Chondrocyte (in vitro differentiated cells): ENCODE data around the gene SLC38A2. TPM values are rescaled to one million over a fixed set of nuclear protein-coding genes. Genes with fewer than 3 reads are reported as not detected.
"Not testable (repeated sequence)": the region's sequence is repeated elsewhere in the genome, so short reads cannot be mapped to it uniquely, and the experiment has no call there.

Source experiments
- DNase-seq: peaks from one replicate; pipeline ENCODE4 v3.0.0; 2021; ENCODE audit warnings: mixed read lengths, low spot score
- H3K27ac Mint-ChIP-seq: one replicate; pipeline ENCODE4 v1.8.0; 2021; ENCODE audit warnings: mild to moderate bottlenecking, moderate library complexity, mixed read lengths; ENCODE audit not compliant: unreplicated experiment
- H3K27me3 Mint-ChIP-seq: 2 replicates; pipeline ENCODE4 v1.8.0; 2021; ENCODE audit warnings: low read depth, mixed read lengths
- H3K36me3 Mint-ChIP-seq: 2 replicates; pipeline ENCODE4 v1.8.0; 2021; ENCODE audit warnings: low read depth, mixed read lengths
- H3K4me1 Mint-ChIP-seq: 2 replicates; pipeline ENCODE4 v1.8.0; 2021; ENCODE audit warnings: low read depth, mild to moderate bottlenecking, mixed read lengths
- H3K4me3 Mint-ChIP-seq: one replicate; pipeline ENCODE4 v1.8.0; 2021; ENCODE audit warnings: mild to moderate bottlenecking, moderate library complexity, mixed read lengths; ENCODE audit not compliant: unreplicated experiment
- H3K9me3 Mint-ChIP-seq: 2 replicates; pipeline ENCODE4 v1.8.0; 2021; ENCODE audit warnings: low read depth, mixed read lengths
- total RNA-seq: library from RNA; stranded (reverse); gene quantifications from 3 replicates; pipeline ENCODE4 v1.2.1, GENCODE V29; 2021
- TF ChIP-seq, protein P1 (sequence below): fragments of 200-600 bp; sonication (generic); IDR thresholded peaks from 2 replicates; pipeline ENCODE4 v1.5.0; 2021; ENCODE audit warnings: antibody characterized with exemption, mild to moderate bottlenecking, moderate library complexity

SLC38A2 gene
- total RNA-seq, 1 donor from 2014 or later, result 596 TPM

DNA sequence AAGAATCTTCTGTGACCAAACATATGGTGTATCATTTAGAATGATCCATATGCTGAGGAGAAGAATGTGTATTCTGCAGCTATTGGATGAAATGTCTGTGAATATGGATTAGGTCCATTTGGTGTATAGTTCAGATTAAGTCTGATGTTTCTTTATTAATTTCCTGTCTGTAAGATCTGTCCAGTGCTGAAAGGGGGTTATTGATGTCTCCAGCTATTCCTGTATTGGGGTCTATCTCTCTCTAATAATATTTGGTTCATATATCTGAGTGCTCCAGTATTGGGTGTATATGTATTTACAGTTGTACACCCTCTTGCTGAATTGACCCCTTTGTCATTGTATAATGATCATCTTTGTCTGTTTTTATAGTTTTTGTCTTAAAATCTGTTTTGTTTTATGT lies 33.5 kb downstream of the SLC38A2 start:
- peaks cover 2% of the 10 kb centered on the region for H3K36me3 Mint-ChIP-seq
- H3K27me3 Mint-ChIP-seq, result no peaks in the 10 kb centered on the region
- TF ChIP-seq, protein P1, sequence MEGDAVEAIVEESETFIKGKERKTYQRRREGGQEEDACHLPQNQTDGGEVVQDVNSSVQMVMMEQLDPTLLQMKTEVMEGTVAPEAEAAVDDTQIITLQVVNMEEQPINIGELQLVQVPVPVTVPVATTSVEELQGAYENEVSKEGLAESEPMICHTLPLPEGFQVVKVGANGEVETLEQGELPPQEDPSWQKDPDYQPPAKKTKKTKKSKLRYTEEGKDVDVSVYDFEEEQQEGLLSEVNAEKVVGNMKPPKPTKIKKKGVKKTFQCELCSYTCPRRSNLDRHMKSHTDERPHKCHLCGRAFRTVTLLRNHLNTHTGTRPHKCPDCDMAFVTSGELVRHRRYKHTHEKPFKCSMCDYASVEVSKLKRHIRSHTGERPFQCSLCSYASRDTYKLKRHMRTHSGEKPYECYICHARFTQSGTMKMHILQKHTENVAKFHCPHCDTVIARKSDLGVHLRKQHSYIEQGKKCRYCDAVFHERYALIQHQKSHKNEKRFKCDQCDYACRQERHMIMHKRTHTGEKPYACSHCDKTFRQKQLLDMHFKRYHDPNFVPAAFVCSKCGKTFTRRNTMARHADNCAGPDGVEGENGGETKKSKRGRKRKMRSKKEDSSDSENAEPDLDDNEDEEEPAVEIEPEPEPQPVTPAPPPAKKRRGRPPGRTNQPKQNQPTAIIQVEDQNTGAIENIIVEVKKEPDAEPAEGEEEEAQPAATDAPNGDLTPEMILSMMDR, result no peak
- peaks cover 12% of the 10 kb centered on the region for H3K9me3 Mint-ChIP-seq
- H3K4me1 Mint-ChIP-seq, result peaks cover 14% of the 10 kb centered on the region
- DNase-seq, result no peak
- H3K27ac Mint-ChIP-seq, result no peak overlapping the region
- no peak overlapping the region for H3K4me3 Mint-ChIP-seq

DNA sequence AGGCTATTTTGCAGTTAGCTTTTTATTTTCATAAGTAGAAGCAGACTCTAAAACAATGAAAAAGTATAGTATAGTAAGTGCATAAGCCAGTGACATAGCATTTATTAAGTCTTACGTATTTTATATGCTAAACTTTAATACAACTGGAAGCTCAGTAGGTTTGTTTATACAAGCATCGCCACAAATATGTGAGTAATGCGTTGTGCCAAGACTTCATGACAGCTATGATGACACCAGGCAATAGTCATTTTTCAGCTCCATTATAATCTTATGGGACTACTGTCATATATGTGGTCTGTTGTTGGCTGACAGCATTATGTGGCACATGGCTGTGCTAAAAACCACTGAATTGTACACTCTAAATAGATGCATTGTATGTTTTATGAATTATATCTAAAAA lies 40.3 kb downstream of the SLC38A2 start:
- H3K9me3 Mint-ChIP-seq, result peaks cover 18% of the 10 kb centered on the region
- peaks cover 4% of the 10 kb centered on the region for H3K4me1 Mint-ChIP-seq
- peak overlapping the region; percentile 8 for H3K27ac Mint-ChIP-seq
- DNase-seq, result no peak
- H3K36me3 Mint-ChIP-seq, result peaks cover 2% of the 10 kb centered on the region
- TF ChIP-seq, protein P1, result no peak
- H3K27me3 Mint-ChIP-seq, result no peaks in the 10 kb centered on the region
- no peak overlapping the region for H3K4me3 Mint-ChIP-seq

DNA sequence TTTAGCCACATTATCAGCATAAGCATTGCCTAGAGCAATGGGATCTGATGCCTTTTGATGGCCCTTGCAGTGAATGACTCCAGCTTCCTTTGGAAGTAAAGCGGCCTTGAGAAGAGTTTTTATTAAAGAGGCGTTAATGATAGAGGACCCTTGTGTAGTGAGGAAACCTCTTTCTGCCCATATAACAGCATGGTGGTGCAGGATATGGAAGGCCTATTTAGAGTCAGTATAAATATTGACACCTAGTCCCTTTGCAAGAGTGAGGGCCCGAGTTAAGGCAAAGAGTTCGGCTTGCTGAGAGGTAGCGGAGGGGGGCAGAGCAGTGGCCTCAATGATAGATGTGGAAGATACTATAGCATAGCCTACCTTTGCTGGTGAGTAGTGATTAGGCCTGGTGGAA lies 47.5 kb downstream of the SLC38A2 start:
- not testable (repeated sequence) for H3K36me3 Mint-ChIP-seq, H3K4me1 Mint-ChIP-seq

DNA sequence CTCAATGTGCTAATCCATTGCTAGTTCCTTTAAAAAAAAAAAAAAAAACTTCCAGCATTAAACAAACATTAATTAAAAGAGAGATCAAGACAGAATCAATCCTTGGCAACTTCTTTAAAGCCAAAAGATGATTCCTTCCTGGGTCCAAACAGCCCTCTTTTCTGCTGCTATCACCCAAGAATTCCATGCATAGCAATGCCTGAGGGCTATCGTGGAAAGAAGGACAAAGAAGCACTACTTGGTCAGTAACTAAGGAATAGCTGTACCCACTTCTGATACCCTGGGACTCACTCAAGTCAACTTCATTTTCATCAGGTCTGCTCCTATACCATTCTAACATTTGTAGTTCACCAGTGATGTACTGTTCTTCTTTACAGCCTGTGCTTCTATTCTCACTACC lies 51.8 kb downstream of the SLC38A2 start:
- H3K4me1 Mint-ChIP-seq, result no peaks in the 10 kb centered on the region
- H3K27me3 Mint-ChIP-seq, result no peaks in the 10 kb centered on the region
- DNase-seq, result no peak
- peaks cover 8% of the 10 kb centered on the region for H3K9me3 Mint-ChIP-seq
- no peak overlapping the region for H3K4me3 Mint-ChIP-seq
- TF ChIP-seq, protein P1, result no peak
- H3K27ac Mint-ChIP-seq, result no peak overlapping the region
- H3K36me3 Mint-ChIP-seq, result peaks cover 3% of the 10 kb centered on the region

More for the DNA sequence above, 47.5 kb downstream of the SLC38A2 start:
- H3K27ac Mint-ChIP-seq, H3K9me3 Mint-ChIP-seq, H3K27me3 Mint-ChIP-seq, H3K4me3 Mint-ChIP-seq, DNase-seq: not testable (repeated sequence)

DNA sequence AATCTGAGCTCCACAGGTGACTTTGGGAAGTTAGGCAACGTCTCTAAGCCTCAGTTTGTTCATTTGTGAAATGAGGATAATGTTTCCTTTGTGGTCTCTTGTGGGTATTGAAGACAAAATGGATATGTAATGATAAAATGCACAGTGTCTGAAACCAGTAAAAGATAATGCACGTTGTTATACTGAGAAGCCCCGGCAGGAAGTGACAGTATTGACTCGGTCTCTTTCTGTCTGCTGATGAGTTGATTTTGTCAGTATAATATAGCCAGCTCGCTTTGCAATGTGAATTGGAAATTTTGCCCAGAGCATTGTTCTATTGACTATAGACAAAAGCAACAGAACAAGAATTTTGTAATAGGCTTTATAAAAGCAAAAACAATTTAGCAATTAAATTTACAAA lies 54.5 kb downstream of the SLC38A2 start:
- H3K9me3 Mint-ChIP-seq, result peaks cover 15% of the 10 kb centered on the region
- H3K4me3 Mint-ChIP-seq, result no peak overlapping the region
- no peak for DNase-seq
- no peak overlapping the region for H3K27ac Mint-ChIP-seq
- no peaks in the 10 kb centered on the region for H3K4me1 Mint-ChIP-seq
- TF ChIP-seq, protein P1, result no peak
- H3K36me3 Mint-ChIP-seq, result peaks cover 4% of the 10 kb centered on the region
- H3K27me3 Mint-ChIP-seq, result no peaks in the 10 kb centered on the region

Other genes starting within 250 kb of the SLC38A2 start
- gene SLC38A1, start 103.7 kb downstream of the SLC38A2 start, total RNA-seq, result 83.4 to 185 TPM (median 176 TPM) in 3 replicates